Measurements from ENCODE around the gene FBXO39. TPM values are rescaled to one million over a fixed set of nuclear protein-coding genes. Genes with fewer than 3 reads are reported as not detected.

Gene FBXO39
- total and polyA plus RNA-seq, 7 experiments from 2014 or later: 0.27 to 7.4 (median 0.43) TPM

GRCh38 chr17:6793748-6794493, 17.9 kb downstream of the FBXO39 start:
- no peak for ATAC-seq

DNA sequence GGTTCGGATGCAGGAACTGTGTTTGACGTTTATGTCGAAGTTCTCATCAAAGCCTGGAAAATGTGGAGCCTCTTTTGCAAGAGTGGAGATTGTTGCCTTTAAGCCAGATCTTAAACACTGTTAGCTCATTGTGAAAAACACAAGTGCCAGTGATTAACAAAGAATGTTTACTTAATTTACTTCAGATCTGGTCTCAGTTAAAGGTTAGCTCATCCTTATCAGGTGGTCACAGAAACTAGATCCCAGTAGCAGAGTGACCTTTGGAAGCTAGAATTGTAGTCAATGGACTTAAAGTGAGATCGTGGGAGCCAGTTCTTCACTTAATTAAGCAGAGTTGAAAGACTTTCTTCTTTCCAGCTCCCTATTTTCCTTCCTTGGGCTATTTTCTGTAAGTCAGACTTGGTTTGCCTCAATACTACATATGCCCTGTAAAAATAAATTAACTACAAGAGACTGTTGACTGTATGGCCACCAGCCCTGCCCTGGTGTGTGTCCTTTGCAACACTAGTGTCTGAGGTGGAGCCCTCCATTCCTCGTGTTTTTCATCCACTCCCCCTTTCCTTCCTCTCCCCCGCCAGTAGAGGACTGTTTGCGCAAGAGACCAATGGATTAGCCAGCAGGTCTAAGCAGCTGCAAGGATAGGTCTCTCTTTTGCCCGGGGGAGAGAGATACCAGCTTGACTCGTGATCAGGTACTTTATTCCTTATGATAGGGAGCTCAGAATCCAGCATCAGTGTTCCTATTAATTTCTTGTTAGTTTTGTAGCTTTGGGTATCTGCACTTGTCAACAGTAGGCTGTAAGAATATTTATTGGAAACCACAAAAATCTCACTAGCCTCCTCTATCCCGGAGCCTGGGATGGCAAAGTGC, 20.2 kb downstream of the FBXO39 start:
- no peak overlapping the region for H3K27ac Mint-ChIP-seq
- no peaks in the 10 kb centered on the region for H3K36me3 ChIP-seq (ENCODE audit: control insufficient read depth in 2 of 3, insufficient read depth in 3 of 3, low read length in 3 of 3)
- ChIA-PET CTCF (no interaction called here), POLR2A (no interaction called here)
- no peaks in the 10 kb centered on the region for H3K4me1 ChIP-seq (ENCODE audit: control insufficient read depth in 2 of 2, insufficient read depth in 2 of 2, low read length in 2 of 2)
- peaks cover 8 to 17% (median 11%) of the 10 kb centered on the region in 5 donors for H3K27me3 Mint-ChIP-seq
- peaks cover 0 to 2% (median 0%) of the 10 kb centered on the region in 11 donors for H3K9me3 Mint-ChIP-seq
- no peaks in the 10 kb centered on the region for H3K27me3 ChIP-seq (ENCODE audit: control insufficient read depth in 2 of 2, insufficient read depth in 2 of 2, low read length in 2 of 2)
- intact Hi-C loops (cut with micrococcal nuclease): no loop called here
- peaks cover 0 to 5% (median 0%) of the 10 kb centered on the region in 7 donors for H3K4me1 Mint-ChIP-seq
- H3K4me3 ChIP-seq (ENCODE audit: low read length): no peak overlapping the region
- DNase-seq: no peak
- H3K36me3 Mint-ChIP-seq: no peaks in the 10 kb centered on the region
- no peaks in the 10 kb centered on the region for H3K9me3 ChIP-seq (ENCODE audit: control insufficient read depth in 2 of 3, low read length in 3 of 3)
- H3K27ac ChIP-seq (ENCODE audit: low read depth, low read length): no peak overlapping the region
- H3K4me3 Mint-ChIP-seq: no peak overlapping the region
- no peak for ATAC-seq

More at GRCh38 chr17:6793748-6794493, 17.9 kb downstream of the FBXO39 start:
- Histone ChIP-seq H3K27me3 (ENCODE audit: control insufficient read depth in 2 of 2, insufficient read depth in 2 of 2, low read length in 2 of 2) (no peaks in the 10 kb centered on the region), H3K9me3 (ENCODE audit: control insufficient read depth in 2 of 3, low read length in 3 of 3) (no peaks in the 10 kb centered on the region), H3K4me3 (ENCODE audit: low read length) (no peak overlapping the region), H3K27ac (ENCODE audit: low read depth, low read length) (no peak overlapping the region), H3K36me3 (ENCODE audit: control insufficient read depth in 2 of 3, insufficient read depth in 3 of 3, low read length in 3 of 3) (no peaks in the 10 kb centered on the region), H3K4me1 (ENCODE audit: control insufficient read depth in 2 of 2, insufficient read depth in 2 of 2, low read length in 2 of 2) (no peaks in the 10 kb centered on the region)
- Mint-ChIP-seq H3K9me3 (peaks cover 0 to 2% (median 0%) of the 10 kb centered on the region in 11 donors), H3K27ac (no peak overlapping the region), H3K27me3 (peaks cover 15 to 32% (median 22%) of the 10 kb centered on the region in 5 donors), H3K4me1 (peaks cover 0 to 5% (median 0%) of the 10 kb centered on the region in 7 donors), H3K4me3 (no peak overlapping the region), H3K36me3 (no peaks in the 10 kb centered on the region)
- no peak for DNase-seq
- intact Hi-C loops (cut with micrococcal nuclease): no loop called here
- ChIA-PET CTCF (no interaction called here), POLR2A (no interaction called here)

GRCh38 chr17:6796887-6797490, 21.0 kb downstream of the FBXO39 start:
- Mint-ChIP-seq H3K4me1 (peaks cover 0 to 5% (median 0%) of the 10 kb centered on the region in 7 donors), H3K27ac (no peak overlapping the region), H3K4me3 (no peak overlapping the region), H3K9me3 (no peaks in the 10 kb centered on the region), H3K27me3 (peaks cover 8 to 17% (median 11%) of the 10 kb centered on the region in 5 donors), H3K36me3 (no peaks in the 10 kb centered on the region)
- H3K4me1 ChIP-seq (ENCODE audit: control insufficient read depth in 2 of 2, insufficient read depth in 2 of 2, low read length in 2 of 2): no peaks in the 10 kb centered on the region
- no peaks in the 10 kb centered on the region for H3K9me3 ChIP-seq (ENCODE audit: control insufficient read depth in 2 of 3, low read length in 3 of 3)
- no peak overlapping the region for H3K4me3 ChIP-seq (ENCODE audit: low read length)
- intact Hi-C loops (cut with micrococcal nuclease): no loop called here
- ChIA-PET CTCF (no interaction called here), POLR2A (no interaction called here)
- no peaks in the 10 kb centered on the region for H3K27me3 ChIP-seq (ENCODE audit: control insufficient read depth in 2 of 2, insufficient read depth in 2 of 2, low read length in 2 of 2)
- no peaks in the 10 kb centered on the region for H3K36me3 ChIP-seq (ENCODE audit: control insufficient read depth in 2 of 3, insufficient read depth in 3 of 3, low read length in 3 of 3)
- ATAC-seq (no peak), DNase-seq (no peak)
- no peak overlapping the region for H3K27ac ChIP-seq (ENCODE audit: low read depth, low read length)

DNA sequence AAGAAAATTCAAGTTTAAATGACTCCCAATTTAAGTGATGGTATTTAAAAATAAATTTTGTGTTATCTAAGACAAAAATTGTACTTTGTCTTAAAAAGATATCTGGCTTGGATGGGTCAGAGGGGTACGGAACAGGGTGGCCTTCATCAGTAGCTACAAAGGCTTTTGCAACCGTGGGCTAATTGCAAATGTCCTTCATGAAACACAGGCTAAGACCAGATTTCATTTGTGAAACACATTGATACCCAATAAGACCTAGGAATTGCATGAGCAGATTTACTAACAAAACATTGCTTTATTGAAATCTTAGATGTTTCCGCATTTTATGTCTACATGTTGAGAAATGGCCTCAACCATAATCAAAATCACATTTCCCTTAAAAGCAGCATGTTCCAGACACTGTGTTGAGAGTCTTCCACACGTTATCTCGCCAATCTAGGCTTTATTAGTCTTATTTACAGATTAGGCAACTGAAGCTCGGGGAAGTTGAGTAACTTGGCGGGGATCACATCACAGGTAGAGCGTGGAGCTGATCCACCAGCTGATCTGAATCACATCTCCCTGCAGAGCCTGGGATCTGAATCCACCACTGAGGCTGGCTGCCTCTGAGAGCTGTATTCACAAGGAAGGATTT, 21.8 kb downstream of the FBXO39 start:
- intact Hi-C loops (cut with micrococcal nuclease): no loop called here
- H3K4me3 ChIP-seq (ENCODE audit: low read length): no peak overlapping the region
- H3K4me3 Mint-ChIP-seq: no peak overlapping the region
- no peak overlapping the region for H3K27ac Mint-ChIP-seq
- peaks cover under 1 to 15% (median 4%) of the 10 kb centered on the region in 5 donors for H3K27me3 Mint-ChIP-seq
- H3K36me3 Mint-ChIP-seq: no peaks in the 10 kb centered on the region
- H3K9me3 Mint-ChIP-seq: no peaks in the 10 kb centered on the region
- no peaks in the 10 kb centered on the region for H3K27me3 ChIP-seq (ENCODE audit: control insufficient read depth in 2 of 2, insufficient read depth in 2 of 2, low read length in 2 of 2)
- H3K27ac ChIP-seq (ENCODE audit: low read depth, low read length): no peak overlapping the region
- H3K4me1 Mint-ChIP-seq: peaks cover 0 to 5% (median 0%) of the 10 kb centered on the region in 7 donors
- DNase-seq (no peak), ATAC-seq (no peak)
- H3K4me1 ChIP-seq (ENCODE audit: control insufficient read depth in 2 of 2, insufficient read depth in 2 of 2, low read length in 2 of 2): no peaks in the 10 kb centered on the region
- H3K9me3 ChIP-seq (ENCODE audit: control insufficient read depth in 2 of 3, low read length in 3 of 3): no peaks in the 10 kb centered on the region
- ChIA-PET CTCF (no interaction called here), POLR2A (no interaction called here)
- no peaks in the 10 kb centered on the region for H3K36me3 ChIP-seq (ENCODE audit: control insufficient read depth in 2 of 3, insufficient read depth in 3 of 3, low read length in 3 of 3)

DNA sequence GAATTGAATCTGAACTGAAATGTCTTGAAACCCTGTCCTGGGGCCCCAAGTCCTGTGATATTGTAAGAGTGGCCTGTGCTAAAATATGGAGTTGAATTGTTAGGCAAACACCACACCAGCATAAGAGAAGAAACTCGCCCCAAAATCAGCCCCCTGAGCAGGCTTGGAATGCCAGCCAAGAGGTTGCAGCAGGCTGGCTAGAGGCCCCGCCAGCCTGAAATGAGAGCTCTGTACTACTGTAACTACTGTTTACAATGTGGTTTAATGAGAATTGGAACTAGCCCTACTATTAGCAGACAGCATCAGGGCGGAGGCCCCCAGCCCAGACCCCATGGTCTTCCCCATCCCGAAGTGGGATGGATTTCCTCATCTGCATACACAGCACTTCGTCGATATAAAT, 23.7 kb downstream of the FBXO39 start:
- H3K27ac Mint-ChIP-seq: peak overlapping the region in 1 of 9 donors; percentile 55
- no peak overlapping the region for H3K27ac ChIP-seq (ENCODE audit: low read depth, low read length)
- H3K4me3 ChIP-seq (ENCODE audit: low read length): no peak overlapping the region
- H3K9me3 Mint-ChIP-seq: no peaks in the 10 kb centered on the region
- CTCF ChIA-PET: no interaction called here
- POLR2A ChIA-PET: no interaction called here
- H3K27me3 Mint-ChIP-seq: peaks cover 0 to 21% (median 0%) of the 10 kb centered on the region in 5 donors
- DNase-seq: no peak
- intact Hi-C loops (cut with micrococcal nuclease): no loop called here
- no peaks in the 10 kb centered on the region for H3K4me1 Mint-ChIP-seq
- H3K27me3 ChIP-seq (ENCODE audit: control insufficient read depth in 2 of 2, insufficient read depth in 2 of 2, low read length in 2 of 2): no peaks in the 10 kb centered on the region
- ATAC-seq: no peak
- H3K9me3 ChIP-seq (ENCODE audit: control insufficient read depth in 2 of 3, low read length in 3 of 3): no peaks in the 10 kb centered on the region
- H3K36me3 Mint-ChIP-seq: no peaks in the 10 kb centered on the region
- H3K4me3 Mint-ChIP-seq: no peak overlapping the region
- no peaks in the 10 kb centered on the region for H3K4me1 ChIP-seq (ENCODE audit: control insufficient read depth in 2 of 2, insufficient read depth in 2 of 2, low read length in 2 of 2)
- H3K36me3 ChIP-seq (ENCODE audit: control insufficient read depth in 2 of 3, insufficient read depth in 3 of 3, low read length in 3 of 3): no peaks in the 10 kb centered on the region

GRCh38 chr17:6800422-6801027, 24.5 kb downstream of the FBXO39 start:
- H3K4me1 Mint-ChIP-seq: no peaks in the 10 kb centered on the region
- no peak for ATAC-seq
- DNase-seq: no peak
- H3K27ac Mint-ChIP-seq: no peak overlapping the region
- H3K9me3 Mint-ChIP-seq: no peaks in the 10 kb centered on the region
- ChIA-PET CTCF (no interaction called here), POLR2A (no interaction called here)
- H3K36me3 ChIP-seq (ENCODE audit: control insufficient read depth in 2 of 3, insufficient read depth in 3 of 3, low read length in 3 of 3): no peaks in the 10 kb centered on the region
- no peaks in the 10 kb centered on the region for H3K27me3 ChIP-seq (ENCODE audit: control insufficient read depth in 2 of 2, insufficient read depth in 2 of 2, low read length in 2 of 2)
- H3K36me3 Mint-ChIP-seq: no peaks in the 10 kb centered on the region
- intact Hi-C loops (cut with micrococcal nuclease): loop anchor here in 1 of 2 donors (1.0 kb wide), 1 partner anchor 31 kb away; the partner anchor contains the start of gene TEKT1
- peaks cover 0 to 29% (median 0%) of the 10 kb centered on the region in 5 donors for H3K27me3 Mint-ChIP-seq
- H3K4me3 Mint-ChIP-seq: no peak overlapping the region
- H3K27ac ChIP-seq (ENCODE audit: low read depth, low read length): no peak overlapping the region
- no peak overlapping the region for H3K4me3 ChIP-seq (ENCODE audit: low read length)
- H3K4me1 ChIP-seq (ENCODE audit: control insufficient read depth in 2 of 2, insufficient read depth in 2 of 2, low read length in 2 of 2): no peaks in the 10 kb centered on the region
- H3K9me3 ChIP-seq (ENCODE audit: control insufficient read depth in 2 of 3, low read length in 3 of 3): no peaks in the 10 kb centered on the region

Data from naive thymus-derived CD4-positive, alpha-beta T cell (primary cell).